WTC11 (cell line): ENCODE data around the gene SCAF4. TPM values are rescaled to one million over a fixed set of nuclear protein-coding genes. Genes with fewer than 3 reads are reported as not detected.
A peak's percentile ranks its signal among the peaks of the same experiment; 100 is the strongest.

Experiments
- ATAC-seq: fragments of 200-7000 bp; cut with Tn5 transposase; 2 replicates; pipeline ENCODE4 v1.10.0; 2021; ENCODE audit warnings: mild to moderate bottlenecking, moderate library complexity
- CTCF ChIA-PET: fragments of 300-600 bp; sonication (Branson Sonifier 250); formaldehyde crosslinking; loops from one replicate; lab custom pipeline; 2021; ENCODE audit warnings: antibody characterized with exemption; lab: Charles Lee
- POLR2A ChIA-PET: fragments of 350-600 bp; sonication (Branson Sonifier 250); formaldehyde crosslinking; loops from one replicate; lab custom pipeline; 2021; ENCODE audit warnings: antibody characterized with exemption; lab: Charles Lee
- DNase-seq: peaks from one replicate; pipeline ENCODE4 v3.0.0; 2021; ENCODE audit warnings: low spot score
- H3K27ac Mint-ChIP-seq: 2 replicates; pipeline ENCODE4 v1.8.0; 2021; ENCODE audit warnings: mixed read lengths
- H3K27me3 Mint-ChIP-seq: 2 replicates; pipeline ENCODE4 v1.8.0; 2021; ENCODE audit warnings: low read depth, mild to moderate bottlenecking, moderate library complexity, mixed read lengths
- H3K36me3 Mint-ChIP-seq: 2 replicates; pipeline ENCODE4 v1.8.0; 2021; ENCODE audit warnings: mixed read lengths
- H3K4me1 Mint-ChIP-seq: 2 replicates; pipeline ENCODE4 v1.8.0; 2022; ENCODE audit warnings: mixed read lengths
- H3K4me3 Mint-ChIP-seq: 2 replicates; pipeline ENCODE4 v1.8.0; 2021; ENCODE audit warnings: mild to moderate bottlenecking, moderate library complexity, mixed read lengths
- H3K9me3 Mint-ChIP-seq: 2 replicates; pipeline ENCODE4 v1.8.0; 2021; ENCODE audit warnings: mixed read lengths
- ESRRA ChIP-seq: sonication (generic); formaldehyde crosslinking; IDR thresholded peaks from 2 replicates; pipeline ENCODE4 v1.8.1; 2022; ENCODE audit warnings: mild to moderate bottlenecking, missing genetic modification reagents, borderline replicate concordance
- GABPB1 ChIP-seq: sonication (generic); formaldehyde crosslinking; IDR thresholded peaks from 2 replicates; pipeline ENCODE4 v1.8.1; 2023; ENCODE audit warnings: mild to moderate bottlenecking, missing genetic modification reagents
- GTF2I ChIP-seq: fragments of 250-450 bp; sonication (Bioruptor Pico); conservative IDR thresholded peaks from 2 replicates; pipeline ENCODE4 v1.4.0; 2021; ENCODE audit warnings: mild to moderate bottlenecking
- JAZF1 ChIP-seq: fragments of 250-450 bp; sonication (Bioruptor Pico); IDR thresholded peaks from 2 replicates; pipeline ENCODE4 v1.9.0; 2021; ENCODE audit warnings: moderate library complexity, mild to moderate bottlenecking, inconsistent platforms
- MLX ChIP-seq: sonication (generic); formaldehyde crosslinking; IDR thresholded peaks from 2 replicates; pipeline ENCODE4 v1.8.1; 2023; ENCODE audit warnings: mild to moderate bottlenecking, missing genetic modification reagents, moderate library complexity
- NR1H2 ChIP-seq: sonication (generic); formaldehyde crosslinking; IDR thresholded peaks from 2 replicates; pipeline ENCODE4 v1.9.0; 2021; ENCODE audit warnings: mild to moderate bottlenecking, moderate library complexity, missing genetic modification reagents
- SMAD3 ChIP-seq: sonication (generic); formaldehyde crosslinking; IDR thresholded peaks from 2 replicates; pipeline ENCODE4 v1.8.0; 2022; ENCODE audit warnings: missing genetic modification reagents, mild to moderate bottlenecking, borderline replicate concordance
- SMAD4 ChIP-seq: sonication (generic); formaldehyde crosslinking; IDR thresholded peaks from 2 replicates; pipeline ENCODE4 v1.8.0; 2022; ENCODE audit warnings: mild to moderate bottlenecking, missing genetic modification reagents
- ZMAT4 ChIP-seq: fragments of 250-450 bp; sonication (Bioruptor Pico); IDR thresholded peaks from 2 replicates; pipeline ENCODE4 v1.9.0; 2021; ENCODE audit warnings: mild to moderate bottlenecking
- ZNF219 ChIP-seq: sonication (generic); formaldehyde crosslinking; IDR thresholded peaks from 2 replicates; pipeline ENCODE4 v1.8.0; 2023; ENCODE audit warnings: missing genetic modification reagents, mild to moderate bottlenecking, borderline replicate concordance
- ZNF281 ChIP-seq: sonication (generic); formaldehyde crosslinking; IDR thresholded peaks from 2 replicates; pipeline ENCODE4 v1.8.0; 2023; ENCODE audit warnings: mild to moderate bottlenecking, missing genetic modification reagents
- ZNF416 ChIP-seq: fragments of 250-450 bp; sonication (Bioruptor Pico); IDR thresholded peaks from 2 replicates; pipeline ENCODE4 v1.9.0; 2021; ENCODE audit warnings: mild to moderate bottlenecking, inconsistent platforms
- ZNF425 ChIP-seq: fragments of 250-450 bp; sonication (Bioruptor Pico); conservative IDR thresholded peaks from 2 replicates; pipeline ENCODE4 v1.9.0; 2021; ENCODE audit warnings: mild to moderate bottlenecking
- total RNA-seq: library from RNA; stranded (reverse); gene quantifications from 3 replicates; pipeline ENCODE4 v1.2.3, GENCODE V29; 2021

The SCAF4 gene
- total RNA-seq, 1 experiment from 2014 or later: 54.0 TPM

- no peak for TF ChIP-seq ZNF281 (CRISPR knock-in tag)
- no peak for TF ChIP-seq GTF2I (CRISPR knock-in tag)
These were observed 58.5 kb downstream of the SCAF4 start (continued) for GRCh38 chr21:31673321-31673912.

GRCh38 chr21:31671931-31672330 is 60.0 kb downstream of the SCAF4 start:
- Mint-ChIP-seq H3K4me1 (peaks cover 40% of the 10 kb centered on the region), H3K4me3 (no peak overlapping the region), H3K36me3 (peaks cover 20% of the 10 kb centered on the region), H3K27ac (no peak overlapping the region), H3K27me3 (no peaks in the 10 kb centered on the region), H3K9me3 (no peaks in the 10 kb centered on the region)
- ATAC-seq (peak; percentile 17), DNase-seq (no peak)
- CTCF ChIA-PET: no interaction called here
- POLR2A ChIA-PET: no interaction called here
- TF ChIP-seq ZMAT4 (no peak), MLX (CRISPR knock-in tag) (no peak), GABPB1 (CRISPR knock-in tag) (no peak), JAZF1 (CRISPR knock-in tag) (no peak)

- POLR2A ChIA-PET: no interaction called here
- H3K4me3 Mint-ChIP-seq: no peak overlapping the region
- no peak; the same call in 1 of the 2 replicates for ATAC-seq
- H3K27ac Mint-ChIP-seq: peak overlapping the region; percentile 73
- no peaks in the 10 kb centered on the region for H3K27me3 Mint-ChIP-seq
- H3K4me1 Mint-ChIP-seq: peaks cover 46% of the 10 kb centered on the region
- CTCF ChIA-PET: no interaction called here
- H3K9me3 Mint-ChIP-seq: no peaks in the 10 kb centered on the region
- TF ChIP-seq SMAD3 (CRISPR knock-in tag) (no peak), GABPB1 (CRISPR knock-in tag) (no peak)
- peaks cover 27% of the 10 kb centered on the region for H3K36me3 Mint-ChIP-seq
- DNase-seq: no peak
These were observed 60.7 kb downstream of the SCAF4 start for GRCh38 chr21:31671146-31671716.

GRCh38 chr21:31670070-31670469 is 61.8 kb downstream of the SCAF4 start:
- TF ChIP-seq NR1H2 (CRISPR knock-in tag) (no peak), SMAD4 (CRISPR knock-in tag) (no peak), ZNF425 (CRISPR knock-in tag) (no peak), ZNF219 (no peak), ZNF416 (CRISPR knock-in tag) (no peak), ESRRA (CRISPR knock-in tag) (no peak)
- ATAC-seq: no peak
- no peaks in the 10 kb centered on the region for H3K27me3 Mint-ChIP-seq
- ChIA-PET POLR2A (no interaction called here), CTCF (no interaction called here)
- peaks cover 35% of the 10 kb centered on the region for H3K36me3 Mint-ChIP-seq
- no peak overlapping the region for H3K4me3 Mint-ChIP-seq
- no peaks in the 10 kb centered on the region for H3K9me3 Mint-ChIP-seq
- DNase-seq: no peak
- H3K4me1 Mint-ChIP-seq: peaks cover 53% of the 10 kb centered on the region
- H3K27ac Mint-ChIP-seq: peak overlapping the region; percentile 85
